DND-41 (cell line): ENCODE measurements around the gene HNRNPA1L2.

Source experiments
- ATAC-seq: fragments of 200-7000 bp; cut with Tn5 transposase; 3 replicates; pipeline ENCODE4 v1.9.1; 2021; ENCODE audit warnings: low read depth; ENCODE audit not compliant: insufficient read depth
- DNase-seq: peaks from one replicate; pipeline ENCODE4 v3.0.0-alpha.2; 2020
- H2AFZ ChIP-seq: 2 replicates; pipeline ENCODE4 v1.6.0; 2012; ENCODE audit warnings: low read depth, low read length
- H3K27ac ChIP-seq: 2 replicates; pipeline ENCODE4 v1.5.1; 2012; ENCODE audit warnings: low read length, inconsistent platforms
- H3K27me3 ChIP-seq: fragments of 200-600 bp; sonication (generic); 2 replicates; pipeline ENCODE4 v1.6.0; 2012; ENCODE audit warnings: low read length, mild to moderate bottlenecking, inconsistent platforms; ENCODE audit not compliant: insufficient read depth, poor library complexity
- H3K36me3 ChIP-seq: 2 replicates; pipeline ENCODE4 v1.5.1; 2012; ENCODE audit warnings: low read length, inconsistent platforms; ENCODE audit not compliant: insufficient read depth
- H3K4me1 ChIP-seq: 2 replicates; pipeline ENCODE4 v1.5.1; 2012; ENCODE audit warnings: mild to moderate bottlenecking, low read length; ENCODE audit not compliant: insufficient read depth
- H3K4me2 ChIP-seq: 2 replicates; pipeline ENCODE4 v1.6.0; 2012; ENCODE audit warnings: mild to moderate bottlenecking, moderate library complexity, low read length, inconsistent platforms; ENCODE audit not compliant: insufficient read depth
- H3K4me3 ChIP-seq, 2 experiments: fragments of 200-600 bp in 1 of 2; shearing (Covaris generic) in 1 of 2; 2 replicates each; pipeline ENCODE4 v1.5.1; 2012 to 2016; ENCODE audit warnings: inconsistent platforms in 2 of 2, low read length in 2 of 2, mild to moderate bottlenecking in 2 of 2, low read depth in 1 of 2, moderate library complexity in 1 of 2
- H3K79me2 ChIP-seq: 2 replicates; pipeline ENCODE4 v1.6.0; 2012; ENCODE audit warnings: low read length, inconsistent platforms; ENCODE audit not compliant: insufficient read depth
- H3K9ac ChIP-seq: 2 replicates; pipeline ENCODE4 v1.6.0; 2012; ENCODE audit warnings: low read depth, mild to moderate bottlenecking, inconsistent platforms, low read length, moderate library complexity
- H3K9me3 ChIP-seq: 2 replicates; pipeline ENCODE4 v1.5.1; 2012; ENCODE audit warnings: low read length, moderate library complexity, mild to moderate bottlenecking, inconsistent platforms; ENCODE audit not compliant: insufficient read depth, severe bottlenecking
- H4K20me1 ChIP-seq: 2 replicates; pipeline ENCODE4 v1.6.0; 2012; ENCODE audit warnings: low read length; ENCODE audit not compliant: insufficient read depth
- EZH2 ChIP-seq: IDR thresholded peaks from 3 replicates; pipeline ENCODE4 v1.6.1; 2012; ENCODE audit warnings: borderline replicate concordance, low read depth, mild to moderate bottlenecking, moderate library complexity, low read length, inconsistent platforms; ENCODE audit not compliant: severe bottlenecking
- TF ChIP-seq, protein P1 (sequence below): IDR thresholded peaks from 2 replicates; pipeline ENCODE4 v1.5.1; 2012; ENCODE audit warnings: borderline replicate concordance, low read length, moderate library complexity, mild to moderate bottlenecking; ENCODE audit not compliant: poor library complexity, severe bottlenecking; ENCODE audit errors: extremely low read depth

The HNRNPA1L2 gene

DNA sequence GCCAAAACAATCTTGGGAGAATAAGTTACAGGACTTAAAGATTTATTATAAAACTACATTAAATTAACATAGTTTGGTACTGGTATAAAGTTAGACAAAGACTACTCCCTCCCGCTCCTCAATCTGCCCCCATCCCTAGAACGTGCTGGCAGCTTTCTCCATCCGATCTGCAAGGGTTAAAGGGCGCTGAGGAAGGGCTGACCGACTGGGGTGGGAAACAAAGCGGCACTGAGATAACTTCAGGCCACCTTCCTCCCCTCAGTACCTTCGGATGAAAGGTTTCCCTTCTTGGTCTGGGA, 9.6 kb downstream of the HNRNPA1L2 start:
- TF ChIP-seq, protein P1, sequence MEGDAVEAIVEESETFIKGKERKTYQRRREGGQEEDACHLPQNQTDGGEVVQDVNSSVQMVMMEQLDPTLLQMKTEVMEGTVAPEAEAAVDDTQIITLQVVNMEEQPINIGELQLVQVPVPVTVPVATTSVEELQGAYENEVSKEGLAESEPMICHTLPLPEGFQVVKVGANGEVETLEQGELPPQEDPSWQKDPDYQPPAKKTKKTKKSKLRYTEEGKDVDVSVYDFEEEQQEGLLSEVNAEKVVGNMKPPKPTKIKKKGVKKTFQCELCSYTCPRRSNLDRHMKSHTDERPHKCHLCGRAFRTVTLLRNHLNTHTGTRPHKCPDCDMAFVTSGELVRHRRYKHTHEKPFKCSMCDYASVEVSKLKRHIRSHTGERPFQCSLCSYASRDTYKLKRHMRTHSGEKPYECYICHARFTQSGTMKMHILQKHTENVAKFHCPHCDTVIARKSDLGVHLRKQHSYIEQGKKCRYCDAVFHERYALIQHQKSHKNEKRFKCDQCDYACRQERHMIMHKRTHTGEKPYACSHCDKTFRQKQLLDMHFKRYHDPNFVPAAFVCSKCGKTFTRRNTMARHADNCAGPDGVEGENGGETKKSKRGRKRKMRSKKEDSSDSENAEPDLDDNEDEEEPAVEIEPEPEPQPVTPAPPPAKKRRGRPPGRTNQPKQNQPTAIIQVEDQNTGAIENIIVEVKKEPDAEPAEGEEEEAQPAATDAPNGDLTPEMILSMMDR = no peak
- no peak for TF ChIP-seq EZH2
- H3K4me2 ChIP-seq = peak overlapping the region; percentile 80
- peak overlapping the region; percentile 87 to 94 for H3K4me3 ChIP-seq
- H3K9ac ChIP-seq = peak overlapping the region; percentile 74
- ATAC-seq = peak; percentile 27
- H3K27ac ChIP-seq = peak overlapping the region; percentile 99
- no peaks in the 10 kb centered on the region for H3K9me3 ChIP-seq
- H3K36me3 ChIP-seq = peaks cover 38% of the 10 kb centered on the region
- H2AFZ ChIP-seq = peak overlapping the region; percentile 86
- no peaks in the 10 kb centered on the region for H3K27me3 ChIP-seq
- peaks cover 9% of the 10 kb centered on the region; the same call in 1 of the 2 replicates for H4K20me1 ChIP-seq
- H3K4me1 ChIP-seq = peaks cover 46% of the 10 kb centered on the region
- H3K79me2 ChIP-seq = peaks cover 70% of the 10 kb centered on the region
- no peak for DNase-seq

DNA sequence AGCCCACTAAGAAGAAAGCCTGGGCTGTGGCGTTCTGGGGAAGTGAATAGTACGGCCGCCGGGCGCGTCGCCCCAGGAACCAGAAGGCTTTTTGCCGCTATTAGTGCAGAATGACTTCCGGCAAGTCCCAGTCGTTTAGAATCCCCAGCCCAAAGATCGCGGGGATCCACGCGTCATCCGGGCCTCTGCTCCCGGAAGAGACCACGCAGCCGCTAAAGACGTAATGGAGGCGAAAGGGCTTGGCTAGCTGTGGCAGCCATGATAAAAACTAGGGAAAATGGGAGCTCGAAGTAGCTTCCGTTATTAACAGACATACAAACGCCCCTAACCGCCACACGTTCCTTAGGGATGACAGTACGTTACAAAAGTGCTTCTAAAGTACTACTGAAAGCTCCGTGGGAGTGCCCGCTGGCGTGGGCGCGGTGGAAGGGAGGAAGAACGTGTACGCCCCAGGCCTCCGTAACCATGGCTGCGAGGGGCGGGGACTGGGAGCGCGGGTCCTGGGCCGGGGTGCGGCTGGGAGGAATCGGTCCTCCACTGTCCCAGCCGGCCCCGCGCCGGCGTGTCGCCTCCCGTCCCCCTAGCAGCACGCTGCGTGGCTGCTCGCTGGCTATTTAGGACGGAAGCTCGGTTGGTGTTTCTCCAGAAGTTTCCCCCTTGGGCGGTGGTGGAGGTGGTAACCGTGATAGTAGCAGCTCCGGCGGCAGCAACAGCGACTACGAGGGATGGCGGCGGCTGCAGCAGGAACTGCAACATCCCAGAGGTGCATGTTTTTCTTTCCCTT, 10.2 kb downstream of the HNRNPA1L2 start, which contains the start of gene SUGT1:
TSS of gene SUGT1 (plus strand) at position 641 of the 784 bp plus-strand sequence. CDS start at position 726, 85 bp downstream.
- ATAC-seq (peak; percentile 92), DNase-seq (peak; percentile 96)
- H3K79me2 ChIP-seq = peaks cover 75% of the 10 kb centered on the region
- peak within 1 kb of the TSS; percentile 86 for H2AFZ ChIP-seq
- no peak for TF ChIP-seq EZH2
- TF ChIP-seq, protein P1 = peak; percentile 88
- H3K4me2 ChIP-seq = peak within 1 kb of the TSS; percentile 80
- peaks cover 9% of the 10 kb centered on the region; the same call in 1 of the 2 replicates for H4K20me1 ChIP-seq
- H3K27ac ChIP-seq = peak within 1 kb of the TSS; percentile 99
- peaks cover 43% of the 10 kb centered on the region for H3K36me3 ChIP-seq
- no peaks in the 10 kb centered on the region for H3K27me3 ChIP-seq
- peak within 1 kb of the TSS; percentile 74 for H3K9ac ChIP-seq
- peaks cover 46% of the 10 kb centered on the region for H3K4me1 ChIP-seq
- H3K4me3 ChIP-seq = peak within 1 kb of the TSS; percentile 87 to 94
- H3K9me3 ChIP-seq = no peaks in the 10 kb centered on the region

DNA sequence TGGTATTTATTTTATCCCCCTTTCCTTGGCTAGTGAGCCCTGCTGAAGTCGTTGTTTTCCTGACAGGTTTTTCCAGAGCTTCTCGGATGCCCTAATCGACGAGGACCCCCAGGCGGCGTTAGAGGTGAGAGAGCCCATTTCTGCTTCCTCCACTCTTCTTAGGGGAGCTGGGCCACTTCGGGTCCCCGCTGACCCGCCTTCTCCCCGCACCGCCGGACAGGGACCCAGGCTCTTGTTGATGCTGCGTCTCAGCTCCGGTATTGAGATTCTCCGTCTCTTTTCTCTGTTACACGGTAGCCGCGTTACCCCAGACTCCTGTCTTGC, 10.7 kb downstream of the HNRNPA1L2 start:
- Histone ChIP-seq H3K9ac (peak overlapping the region; percentile 74), H3K4me1 (peaks cover 46% of the 10 kb centered on the region), H2AFZ (peak overlapping the region; percentile 86), H3K9me3 (no peaks in the 10 kb centered on the region), H3K27ac (peak overlapping the region; percentile 99), H3K4me2 (peak overlapping the region; percentile 80), H3K36me3 (peaks cover 49% of the 10 kb centered on the region), H3K4me3 (peak overlapping the region; percentile 87 to 94), H4K20me1 (peaks cover 9% of the 10 kb centered on the region; the same call in 1 of the 2 replicates), H3K27me3 (no peaks in the 10 kb centered on the region), H3K79me2 (peaks cover 79% of the 10 kb centered on the region)
- DNase-seq (no peak), ATAC-seq (peak; percentile 31)
- TF ChIP-seq EZH2 = no peak
- TF ChIP-seq, protein P1 = no peak
